SK-N-SH (cell line): ENCODE data around the gene PEX3. TPM values are rescaled to one million over a fixed set of nuclear protein-coding genes. Genes with fewer than 3 reads are reported as not detected.

ENCODE experiments used
- CTCF ChIA-PET: fragments of 300-600, 350-600 bp; formaldehyde crosslinking; extraction: SDS; loops from one replicate; lab custom pipeline; 2021; lab: Yijun Ruan, JAX
- POLR2A ChIA-PET: fragments of 350-600 bp; sonication (Branson Sonifier 250); formaldehyde crosslinking; extraction: SDS; loops from one replicate; lab custom pipeline; 2020; ENCODE audit warnings: antibody characterized with exemption, inconsistent platforms; lab: Yijun Ruan, JAX
- DNase-seq: peaks from one replicate; pipeline ENCODE4 v3.0.0; 2012
- H2AFZ ChIP-seq: fragments of 200-600 bp; sonication (generic); 2 replicates; pipeline ENCODE4 v1.8.1; 2016; ENCODE audit warnings: antibody characterized with exemption, mild to moderate bottlenecking, low read depth
- H3F3A ChIP-seq: fragments of 200-600 bp; sonication (generic); replicated peaks from 2 replicates; pipeline ENCODE3; 2016; ENCODE audit warnings: antibody characterized with exemption, mild to moderate bottlenecking; ENCODE audit not compliant: insufficient read depth
- H3K27ac ChIP-seq, 2 experiments: fragments of 200-500 bp in 1 of 2; fragments of 200-600 bp in 1 of 2; sonication (Bioruptor generic) in 1 of 2; sonication (generic), shearing (Covaris generic) in 1 of 2; 2 replicates each; pipeline versions ENCODE4 v1.5.1 to v1.6.1; 2014 to 2016; ENCODE audit warnings: low read depth in 2 of 2, inconsistent platforms in 1 of 2, low read length in 1 of 2, mild to moderate bottlenecking in 1 of 2, mixed read lengths in 1 of 2
- H3K27me3 ChIP-seq: fragments of 200-600 bp; sonication (generic), shearing (Covaris generic); 2 replicates; pipeline ENCODE4 v1.6.1; 2016; ENCODE audit warnings: mixed run types; ENCODE audit not compliant: insufficient read depth
- H3K36me3 ChIP-seq, 2 experiments: fragments of 200-500 bp in 1 of 2; fragments of 200-600 bp in 1 of 2; sonication (Bioruptor generic) in 1 of 2; sonication (generic) in 1 of 2; replicated peaks in 1 of 2; 2 replicates each; pipeline versions ENCODE3 to v1.5.1; 2014 to 2016; ENCODE audit warnings: low read length in 1 of 2, mild to moderate bottlenecking in 1 of 2; ENCODE audit not compliant: insufficient read depth in 2 of 2, control insufficient read depth in 1 of 2
- H3K4me1 ChIP-seq, 2 experiments: fragments of 200-500 bp in 1 of 2; fragments of 200-600 bp in 1 of 2; sonication (Bioruptor generic) in 1 of 2; sonication (generic), shearing (Covaris generic) in 1 of 2; 2 replicates each; pipeline versions ENCODE4 v1.5.1 to v1.6.1; 2014 to 2016; ENCODE audit warnings: low read depth in 1 of 2, low read length in 1 of 2, mixed run types in 1 of 2; ENCODE audit not compliant: insufficient read depth in 2 of 2, control insufficient read depth in 1 of 2
- H3K4me2 ChIP-seq: fragments of 200-600 bp; sonication (generic), shearing (Covaris generic); 2 replicates; pipeline ENCODE4 v1.6.1; 2017; ENCODE audit warnings: mixed run types
- H3K4me3 ChIP-seq, 2 experiments: fragments of 200-500 bp in 1 of 2; fragments of 200-600 bp in 1 of 2; sonication (Bioruptor generic) in 1 of 2; sonication (generic), shearing (Covaris generic) in 1 of 2; 2 replicates each; pipeline versions ENCODE4 v1.5.1 to v1.8.1; 2014 to 2016; ENCODE audit warnings: low read depth in 2 of 2, inconsistent platforms in 1 of 2, low read length in 1 of 2, mild to moderate bottlenecking in 1 of 2, mixed read lengths in 1 of 2, moderate library complexity in 1 of 2
- H3K79me2 ChIP-seq: fragments of 200-600 bp; sonication (generic); 2 replicates; pipeline ENCODE4 v1.8.1; 2017; ENCODE audit warnings: mild to moderate bottlenecking; ENCODE audit not compliant: insufficient read depth
- H3K9ac ChIP-seq: fragments of 200-600 bp; sonication (generic); 2 replicates; pipeline ENCODE4 v1.6.1; 2017; ENCODE audit warnings: mixed run types
- H3K9me2 ChIP-seq: fragments of 200-600 bp; sonication (generic); 2 replicates; pipeline ENCODE4 v1.6.1; 2017; ENCODE audit warnings: mixed run types
- H3K9me3 ChIP-seq: fragments of 200-600 bp; sonication (generic); 2 replicates; pipeline ENCODE4 v1.6.1; 2017; ENCODE audit warnings: mixed run types, mild to moderate bottlenecking, moderate library complexity
- H4K20me1 ChIP-seq: fragments of 200-600 bp; sonication (generic); 2 replicates; pipeline ENCODE4 v1.6.1; 2017; ENCODE audit warnings: mild to moderate bottlenecking, mixed run types; ENCODE audit not compliant: insufficient read depth
- FOSL2 ChIP-seq: IDR thresholded peaks from 2 replicates; pipeline ENCODE4 v1.4.0; 2012; ENCODE audit warnings: low read depth, mild to moderate bottlenecking, moderate library complexity, borderline replicate concordance
- FOXM1 ChIP-seq: IDR thresholded peaks from 2 replicates; pipeline ENCODE4 v1.4.0; 2012; ENCODE audit warnings: low read depth, mild to moderate bottlenecking
- GATA2 ChIP-seq: sonication (generic); formaldehyde crosslinking; IDR thresholded peaks from 2 replicates; pipeline ENCODE4 v1.5.0; 2020; ENCODE audit warnings: mild to moderate bottlenecking, missing genetic modification reagents
- JUND ChIP-seq: IDR thresholded peaks from 2 replicates; pipeline ENCODE4 v1.4.0; 2012
- NFIC ChIP-seq: IDR thresholded peaks from 2 replicates; pipeline ENCODE4 v1.4.0; 2012; ENCODE audit warnings: borderline replicate concordance
- POLR2AphosphoS5 ChIP-seq: IDR thresholded peaks from 2 replicates; pipeline ENCODE4 v1.6.1; 2012; ENCODE audit warnings: low read depth, low read length
- RAD21 ChIP-seq: IDR thresholded peaks from 2 replicates; pipeline ENCODE4 v1.6.1; 2012; ENCODE audit warnings: mild to moderate bottlenecking, low read length
- RCOR1 ChIP-seq: fragments of 150-350 bp; IDR thresholded peaks from 2 replicates; pipeline ENCODE4 v1.6.1; 2017; ENCODE audit warnings: antibody characterized with exemption, low read length
- RXRA ChIP-seq: IDR thresholded peaks from 2 replicates; pipeline ENCODE4 v1.4.0; 2012; ENCODE audit warnings: low read depth, mild to moderate bottlenecking, borderline replicate concordance
- SMC3 ChIP-seq: IDR thresholded peaks from 2 replicates; pipeline ENCODE4 v1.6.1; 2012; ENCODE audit warnings: low read depth, low read length, improper control_type of control experiment
- TAF1 ChIP-seq: IDR thresholded peaks from 2 replicates; pipeline ENCODE4 v1.6.1; 2012; ENCODE audit warnings: low read depth, mild to moderate bottlenecking, low read length, moderate library complexity, borderline replicate concordance
- TCF12 ChIP-seq: IDR thresholded peaks from 2 replicates; pipeline ENCODE4 v1.4.0; 2012
- TEAD4 ChIP-seq: IDR thresholded peaks from 2 replicates; pipeline ENCODE4 v1.4.0; 2012; ENCODE audit warnings: mild to moderate bottlenecking, borderline replicate concordance; ENCODE audit not compliant: insufficient read depth
- YY1 ChIP-seq: IDR thresholded peaks from 2 replicates; pipeline ENCODE4 v1.4.0; 2012; ENCODE audit warnings: low read depth, mild to moderate bottlenecking
- WGBS: methylation state at CpG from one replicate; pipeline ENCODE4 v1.1.6; 2017; ENCODE audit warnings: low lambda C conversion rate; 5-methylcytosine and 5-hydroxymethylcytosine counted together
- polyA plus RNA-seq, 3 experiments: library from polyadenylated mRNA; depleted of rRNA; stranded (reverse); fragments of >200 nt; gene quantifications; 2 replicates each; pipeline ENCODE4 v1.2.3, GENCODE V29; 2012
- TF ChIP-seq, protein P1 (sequence below): fragments of 150-350 bp; IDR thresholded peaks from 2 replicates; pipeline ENCODE4 v1.6.1; 2017; ENCODE audit warnings: antibody characterized with exemption, low read length, low read depth, borderline replicate concordance
- TF ChIP-seq, protein P2 (sequence below): IDR thresholded peaks from 2 replicates; pipeline ENCODE4 v1.4.0; 2012; ENCODE audit warnings: low read depth
- TF ChIP-seq, protein P3 (sequence below): fragments of 150-350 bp; IDR thresholded peaks from 2 replicates; pipeline ENCODE4 v1.6.1; 2016; ENCODE audit warnings: mild to moderate bottlenecking, low read depth, low read length

PEX3 gene
- polyA plus RNA-seq, 1 of the 3 experiments (the other 2 are of a cell fraction): 14.1 TPM

DNA sequence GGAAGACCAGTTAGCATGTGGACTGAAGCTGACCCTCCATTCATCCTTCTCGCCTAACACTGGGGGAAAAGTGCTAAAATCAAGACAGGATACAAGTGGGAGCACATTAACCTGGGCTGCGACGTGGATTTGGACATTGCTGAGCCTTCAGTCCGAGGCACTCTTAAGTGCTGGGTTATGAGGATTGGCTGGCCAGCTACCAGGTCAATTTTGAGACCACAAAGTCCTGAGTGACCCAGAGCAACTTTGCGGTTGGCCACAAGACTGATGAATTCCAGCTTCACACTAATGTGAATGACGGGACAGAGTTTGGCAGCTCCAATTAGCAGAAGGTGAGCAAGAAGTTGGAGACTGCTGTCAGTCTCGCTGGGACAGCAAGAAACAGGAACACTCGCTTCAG is 40.2 kb downstream of the PEX3 start:
- no peak overlapping the region for H3K4me2 ChIP-seq
- no peaks in the 10 kb centered on the region for H3K9me3 ChIP-seq
- no peaks in the 10 kb centered on the region for H3K79me2 ChIP-seq
- no peaks in the 10 kb centered on the region for H3K4me1 ChIP-seq
- no peak overlapping the region for H3K4me3 ChIP-seq
- DNase-seq: no peak
- 98% methylated on average over 6 of the region's 8 CpGs for WGBS
- no peaks in the 10 kb centered on the region for H3K9me2 ChIP-seq
- peaks cover 5 to 19% of the 10 kb centered on the region in 2 experiments for H3K36me3 ChIP-seq
- H3F3A ChIP-seq: peaks cover 3% of the 10 kb centered on the region
- no peak overlapping the region for H3K27ac ChIP-seq
- ChIA-PET CTCF (interaction anchor here (0.9 to 1.5 kb wide), 2 partner anchors 23 to 1016 kb away, joined by 3 to 4 read pairs; no protein-coding TSS in a partner anchor), POLR2A (interaction anchor here (1.7 kb wide), 1 partner anchor 41 kb away, joined by 3 read pairs; the partner anchor contains the start of genes ADAT2 and PEX3)
- H3K9ac ChIP-seq: no peak overlapping the region
- H3K27me3 ChIP-seq: no peaks in the 10 kb centered on the region
- H2AFZ ChIP-seq: no peak overlapping the region
- H4K20me1 ChIP-seq: no peaks in the 10 kb centered on the region
- TF ChIP-seq, protein P1, sequence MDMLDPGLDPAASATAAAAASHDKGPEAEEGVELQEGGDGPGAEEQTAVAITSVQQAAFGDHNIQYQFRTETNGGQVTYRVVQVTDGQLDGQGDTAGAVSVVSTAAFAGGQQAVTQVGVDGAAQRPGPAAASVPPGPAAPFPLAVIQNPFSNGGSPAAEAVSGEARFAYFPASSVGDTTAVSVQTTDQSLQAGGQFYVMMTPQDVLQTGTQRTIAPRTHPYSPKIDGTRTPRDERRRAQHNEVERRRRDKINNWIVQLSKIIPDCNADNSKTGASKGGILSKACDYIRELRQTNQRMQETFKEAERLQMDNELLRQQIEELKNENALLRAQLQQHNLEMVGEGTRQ: no peak

DNA sequence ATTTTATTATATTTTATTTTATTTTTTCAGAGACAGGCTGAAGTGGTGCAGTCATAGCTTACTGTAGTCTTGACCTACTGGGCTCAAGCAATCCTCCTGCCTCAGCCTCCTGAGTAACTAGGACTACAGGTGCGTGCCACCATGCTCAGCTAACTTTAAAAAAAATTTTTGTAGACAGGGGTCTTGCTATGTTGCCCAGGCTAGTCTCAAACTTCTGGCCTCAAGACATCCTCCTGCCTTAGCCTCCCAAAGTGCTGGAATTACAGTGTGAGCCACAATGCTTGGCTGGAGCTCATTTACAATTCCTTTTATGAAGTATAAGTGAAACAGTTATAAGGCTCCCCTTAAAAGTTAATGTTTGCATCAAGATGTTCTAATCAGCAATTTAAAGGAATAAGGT is 46.4 kb downstream of the PEX3 start:
- Histone ChIP-seq H3K9me3 (no peaks in the 10 kb centered on the region), H3K4me3 (no peak overlapping the region), H3F3A (peaks cover 4% of the 10 kb centered on the region), H2AFZ (no peak overlapping the region), H3K4me1 (peaks cover 0 to 3% of the 10 kb centered on the region in 2 experiments; a peak in 1 of 4 replicates), H3K9me2 (no peaks in the 10 kb centered on the region), H3K27ac (no peak overlapping the region), H3K27me3 (no peaks in the 10 kb centered on the region), H3K9ac (no peak overlapping the region), H4K20me1 (no peaks in the 10 kb centered on the region), H3K4me2 (no peak overlapping the region), H3K36me3 (peaks cover 34 to 55% of the 10 kb centered on the region in 2 experiments), H3K79me2 (no peaks in the 10 kb centered on the region)
- WGBS: 93% methylated on average over 1 of the region's 1 CpG
- ChIA-PET POLR2A (no interaction called here), CTCF (interaction anchor here (1.4 kb wide), 1 partner anchor 10 kb away, joined by 3 read pairs; no protein-coding TSS in a partner anchor)
- DNase-seq: no peak
- no peak for TF ChIP-seq RCOR1
- no peak for TF ChIP-seq SMC3
- no peak for TF ChIP-seq POLR2AphosphoS5
- no peak for TF ChIP-seq FOSL2
- no peak for TF ChIP-seq TCF12
- TF ChIP-seq, protein P2, sequence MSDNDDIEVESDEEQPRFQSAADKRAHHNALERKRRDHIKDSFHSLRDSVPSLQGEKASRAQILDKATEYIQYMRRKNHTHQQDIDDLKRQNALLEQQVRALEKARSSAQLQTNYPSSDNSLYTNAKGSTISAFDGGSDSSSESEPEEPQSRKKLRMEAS: no peak
- TF ChIP-seq FOXM1: no peak
- TF ChIP-seq GATA2 (CRISPR knock-in tag): no peak
- TF ChIP-seq NFIC: no peak
- no peak for TF ChIP-seq JUND
- no peak for TF ChIP-seq RXRA
- no peak for TF ChIP-seq RAD21
- no peak for TF ChIP-seq TAF1
- no peak for TF ChIP-seq TEAD4
- TF ChIP-seq, protein P3, sequence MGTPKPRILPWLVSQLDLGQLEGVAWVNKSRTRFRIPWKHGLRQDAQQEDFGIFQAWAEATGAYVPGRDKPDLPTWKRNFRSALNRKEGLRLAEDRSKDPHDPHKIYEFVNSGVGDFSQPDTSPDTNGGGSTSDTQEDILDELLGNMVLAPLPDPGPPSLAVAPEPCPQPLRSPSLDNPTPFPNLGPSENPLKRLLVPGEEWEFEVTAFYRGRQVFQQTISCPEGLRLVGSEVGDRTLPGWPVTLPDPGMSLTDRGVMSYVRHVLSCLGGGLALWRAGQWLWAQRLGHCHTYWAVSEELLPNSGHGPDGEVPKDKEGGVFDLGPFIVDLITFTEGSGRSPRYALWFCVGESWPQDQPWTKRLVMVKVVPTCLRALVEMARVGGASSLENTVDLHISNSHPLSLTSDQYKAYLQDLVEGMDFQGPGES: no peak
- no peak for TF ChIP-seq YY1
